Measurements from ENCODE around the gene INPP4B.

DNA sequence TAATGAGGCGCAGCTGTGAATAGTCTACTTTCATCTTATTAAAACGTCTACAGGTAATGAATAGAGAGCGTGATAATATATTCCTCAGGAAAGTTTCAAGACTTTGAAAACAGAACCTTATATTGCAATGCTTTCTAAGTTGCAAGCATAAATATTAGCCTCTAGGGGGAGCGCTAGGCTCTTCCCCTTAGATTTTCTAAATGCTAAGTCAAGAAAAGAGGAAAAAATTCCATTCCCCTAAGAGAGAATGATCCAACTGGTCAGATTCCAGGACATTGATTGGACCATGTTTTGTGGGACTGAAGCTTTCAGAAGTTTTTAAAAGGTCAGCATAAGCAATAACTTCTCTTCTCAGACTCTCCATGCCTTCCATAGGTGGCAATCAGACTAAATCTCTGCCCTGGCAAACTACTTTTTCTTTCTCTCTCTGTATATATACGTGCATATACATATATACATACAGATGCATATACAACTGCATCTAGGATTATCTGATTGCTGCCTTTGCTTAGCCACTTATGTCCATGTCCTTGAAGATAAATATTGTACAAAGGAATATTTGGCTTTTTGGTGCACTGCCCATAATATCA is 492.9 kb downstream of the INPP4B start:
- TF ChIP-seq, protein P1, sequence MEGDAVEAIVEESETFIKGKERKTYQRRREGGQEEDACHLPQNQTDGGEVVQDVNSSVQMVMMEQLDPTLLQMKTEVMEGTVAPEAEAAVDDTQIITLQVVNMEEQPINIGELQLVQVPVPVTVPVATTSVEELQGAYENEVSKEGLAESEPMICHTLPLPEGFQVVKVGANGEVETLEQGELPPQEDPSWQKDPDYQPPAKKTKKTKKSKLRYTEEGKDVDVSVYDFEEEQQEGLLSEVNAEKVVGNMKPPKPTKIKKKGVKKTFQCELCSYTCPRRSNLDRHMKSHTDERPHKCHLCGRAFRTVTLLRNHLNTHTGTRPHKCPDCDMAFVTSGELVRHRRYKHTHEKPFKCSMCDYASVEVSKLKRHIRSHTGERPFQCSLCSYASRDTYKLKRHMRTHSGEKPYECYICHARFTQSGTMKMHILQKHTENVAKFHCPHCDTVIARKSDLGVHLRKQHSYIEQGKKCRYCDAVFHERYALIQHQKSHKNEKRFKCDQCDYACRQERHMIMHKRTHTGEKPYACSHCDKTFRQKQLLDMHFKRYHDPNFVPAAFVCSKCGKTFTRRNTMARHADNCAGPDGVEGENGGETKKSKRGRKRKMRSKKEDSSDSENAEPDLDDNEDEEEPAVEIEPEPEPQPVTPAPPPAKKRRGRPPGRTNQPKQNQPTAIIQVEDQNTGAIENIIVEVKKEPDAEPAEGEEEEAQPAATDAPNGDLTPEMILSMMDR (conservative IDR thresholded peaks at IDR 0.05; ENCODE audit: low read length) = peak; percentile 90
- no peak for TF ChIP-seq EZH2phosphoT487 (IDR thresholded peaks at IDR 0.05; ENCODE audit: borderline replicate concordance, low read depth, low read length)
